ENCODE measurements around the gene POLD2.

GRCh38 chr7:44158873-44159631, 35.7 kb upstream of the POLD2 start:
- TF ChIP-seq POLR2A (IDR thresholded peaks at IDR 0.05; ENCODE audit: extremely low read depth, insufficient read length) (no peak), MAX (IDR thresholded peaks at IDR 0.05; ENCODE audit: low read depth, low read length) (no peak), MYC (IDR thresholded peaks at IDR 0.05; ENCODE audit: low read depth, low read length) (no peak)
- TF ChIP-seq, protein P1, sequence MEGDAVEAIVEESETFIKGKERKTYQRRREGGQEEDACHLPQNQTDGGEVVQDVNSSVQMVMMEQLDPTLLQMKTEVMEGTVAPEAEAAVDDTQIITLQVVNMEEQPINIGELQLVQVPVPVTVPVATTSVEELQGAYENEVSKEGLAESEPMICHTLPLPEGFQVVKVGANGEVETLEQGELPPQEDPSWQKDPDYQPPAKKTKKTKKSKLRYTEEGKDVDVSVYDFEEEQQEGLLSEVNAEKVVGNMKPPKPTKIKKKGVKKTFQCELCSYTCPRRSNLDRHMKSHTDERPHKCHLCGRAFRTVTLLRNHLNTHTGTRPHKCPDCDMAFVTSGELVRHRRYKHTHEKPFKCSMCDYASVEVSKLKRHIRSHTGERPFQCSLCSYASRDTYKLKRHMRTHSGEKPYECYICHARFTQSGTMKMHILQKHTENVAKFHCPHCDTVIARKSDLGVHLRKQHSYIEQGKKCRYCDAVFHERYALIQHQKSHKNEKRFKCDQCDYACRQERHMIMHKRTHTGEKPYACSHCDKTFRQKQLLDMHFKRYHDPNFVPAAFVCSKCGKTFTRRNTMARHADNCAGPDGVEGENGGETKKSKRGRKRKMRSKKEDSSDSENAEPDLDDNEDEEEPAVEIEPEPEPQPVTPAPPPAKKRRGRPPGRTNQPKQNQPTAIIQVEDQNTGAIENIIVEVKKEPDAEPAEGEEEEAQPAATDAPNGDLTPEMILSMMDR (IDR thresholded peaks at IDR 0.05; ENCODE audit: low read depth, low read length): no peak

All from NB4 (cell line).